T-cell (primary cell): Measurements from ENCODE around the gene PIK3R1. TPM values are rescaled to one million over a fixed set of nuclear protein-coding genes. Genes with fewer than 3 reads are reported as not detected.

Experiments used
- ATAC-seq, 4 experiments: fragments of 200-7000 bp in 3 of 4; fragments of 150-1000 bp in 1 of 4; cut with Tn5 transposase; replicated peaks in 1 of 4; 1 replicate in 3 of 4; 2 replicates in 1 of 4; pipeline ENCODE4 v1.10.0; 2021; ENCODE audit warnings: moderate library complexity in 3 of 4, mild to moderate bottlenecking in 2 of 4, moderate number of reproducible peaks in 1 of 4
- CTCF ChIA-PET, 2 donors: fragments of 300-600 bp; sonication (Branson Sonifier 250); formaldehyde crosslinking; loops; one replicate each; lab custom pipeline; 2022; ENCODE audit warnings: antibody characterized with exemption in 2 of 2; lab: Charles Lee
- POLR2A ChIA-PET, 2 donors: fragments of 300-600 bp; sonication (Branson Sonifier 250); formaldehyde crosslinking; loops; one replicate each; lab custom pipeline; 2022; ENCODE audit warnings: antibody characterized with exemption in 2 of 2; lab: Charles Lee
- DNase-seq, 35 experiments: peaks; one replicate each; pipeline versions ENCODE4 v3.0.0 to v3.0.0-alpha.2; 2013 to 2023
- H3K27ac ChIP-seq: one replicate; pipeline ENCODE4 v1.5.1; 2013; ENCODE audit warnings: low read length
- H3K27me3 ChIP-seq, 2 experiments: replicated peaks in 1 of 2; 1 replicate in 1 of 2; 2 replicates in 1 of 2; pipeline versions ENCODE4 v1.6.1 to v1.7.0; 2013; ENCODE audit warnings: low read length in 1 of 2, mixed read lengths in 1 of 2; ENCODE audit not compliant: control insufficient read depth in 2 of 2, insufficient read depth in 2 of 2; ENCODE audit errors: extremely low read depth in 1 of 2
- H3K36me3 ChIP-seq, 2 donors: 1 replicate in 1 of 2; 2 replicates in 1 of 2; pipeline versions ENCODE4 v1.6.1 to v1.7.0; 2013; ENCODE audit warnings: low read length in 1 of 2; ENCODE audit not compliant: control insufficient read depth in 2 of 2, insufficient read depth in 1 of 2; ENCODE audit errors: extremely low read depth in 1 of 2
- H3K4me1 ChIP-seq, 2 experiments: 1 replicate in 1 of 2; 2 replicates in 1 of 2; pipeline versions ENCODE4 v1.6.1 to v1.7.0; 2013; ENCODE audit warnings: low read length in 2 of 2, mixed read lengths in 1 of 2; ENCODE audit not compliant: insufficient read depth in 2 of 2, control insufficient read depth in 1 of 2; ENCODE audit errors: extremely low read depth in 1 of 2
- H3K4me3 ChIP-seq, 2 donors: 1 replicate in 1 of 2; 2 replicates in 1 of 2; pipeline versions ENCODE4 v1.5.1 to v1.7.0; 2013; ENCODE audit warnings: mild to moderate bottlenecking in 2 of 2, low read length in 1 of 2, moderate library complexity in 1 of 2; ENCODE audit not compliant: control insufficient read depth in 1 of 2; ENCODE audit errors: extremely low read depth in 1 of 2
- H3K9me3 ChIP-seq: 2 replicates; pipeline ENCODE4 v1.7.0; 2013
- H3K27ac Mint-ChIP-seq, 2 donors: one replicate each; pipeline ENCODE4 v1.8.0; 2020 to 2021; ENCODE audit warnings: mild to moderate bottlenecking in 2 of 2, mixed read lengths in 2 of 2
- H3K27me3 Mint-ChIP-seq, 2 donors: one replicate each; pipeline ENCODE4 v1.8.0; 2021 to 2022; ENCODE audit warnings: mixed read lengths in 2 of 2
- H3K36me3 Mint-ChIP-seq: one replicate; pipeline ENCODE4 v1.8.0; 2021; ENCODE audit warnings: mixed read lengths
- H3K4me1 Mint-ChIP-seq, 3 donors: one replicate each; pipeline ENCODE4 v1.8.0; 2020 to 2022; ENCODE audit warnings: mixed read lengths in 3 of 3, mild to moderate bottlenecking in 1 of 3
- H3K4me3 Mint-ChIP-seq, 3 donors: one replicate each; pipeline ENCODE4 v1.8.0; 2020 to 2022; ENCODE audit warnings: mild to moderate bottlenecking in 3 of 3, mixed read lengths in 3 of 3, moderate library complexity in 3 of 3
- H3K9me3 Mint-ChIP-seq, 3 donors: one replicate each; pipeline ENCODE4 v1.8.0; 2020 to 2022; ENCODE audit warnings: mixed read lengths in 3 of 3
- WGBS: methylation state at CpG from one replicate; pipeline ENCODE4 v1.1.5; 2013; ENCODE audit warnings: missing lambda C conversion rate; ENCODE audit not compliant: insufficient coverage; 5-methylcytosine and 5-hydroxymethylcytosine counted together
- total RNA-seq, 35 experiments: library from RNA in 6 of 35; stranded (reverse) in 6 of 35; fragments of 120-200 nt in 1 of 35; gene quantifications; one replicate each; pipeline versions ENCODE4 v1.2.1 to v1.2.4 and lab custom pipeline; 2013 to 2026

PIK3R1 gene
- total RNA-seq, 5 donors from 2014 or later (not counting 1 experiment from before 2014, with no cell fraction given): 83.7 to 370 (median 105) TPM

DNA sequence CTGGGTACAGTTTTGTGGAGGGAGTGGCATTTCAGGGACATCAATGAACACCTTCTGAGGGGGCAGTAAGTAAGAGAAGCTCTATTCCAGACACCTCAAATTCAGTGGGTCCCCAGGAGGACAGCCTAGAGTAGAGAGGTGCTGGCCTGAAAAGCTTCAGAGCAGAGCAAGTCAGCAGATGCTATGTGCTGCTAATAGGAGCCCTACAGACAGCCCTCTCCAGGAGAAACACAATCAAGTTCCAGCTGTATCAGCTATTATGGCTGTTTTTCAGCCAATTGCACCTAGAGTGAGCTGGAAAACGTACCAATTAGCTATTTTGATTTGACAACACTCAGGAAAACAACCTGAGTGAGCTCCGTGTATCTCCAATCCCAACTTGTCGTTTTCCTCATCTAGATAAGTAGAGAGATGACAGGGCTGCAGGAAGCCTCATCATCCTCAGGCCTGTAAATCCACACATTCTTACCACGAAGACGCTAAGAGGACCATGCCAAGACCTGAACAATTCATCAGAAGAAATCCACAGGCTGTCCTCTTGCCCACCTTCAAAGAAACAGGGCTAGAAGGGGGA is 104.9 kb downstream of the PIK3R1 start:
- peaks cover 5 to 10% (median 6%) of the 10 kb centered on the region in 3 donors for H3K4me1 Mint-ChIP-seq
- peaks cover 0 to 2% (median 0%) of the 10 kb centered on the region in 3 donors for H3K9me3 Mint-ChIP-seq
- H3K9me3 ChIP-seq: no peaks in the 10 kb centered on the region
- ATAC-seq: no peak
- no peaks in the 10 kb centered on the region for H3K27me3 Mint-ChIP-seq
- peaks cover 0 to 6% of the 10 kb centered on the region in 2 experiments for H3K4me1 ChIP-seq
- no CpG with 5 or more reads among the region's 5 CpGs for WGBS
- H3K36me3 Mint-ChIP-seq: no peaks in the 10 kb centered on the region
- no peak overlapping the region for H3K4me3 ChIP-seq
- ChIA-PET POLR2A (interaction anchor here (0.6 kb wide), 2 partner anchors 19 to 305 kb away, joined by 3 to 4 read pairs; no protein-coding TSS in a partner anchor), CTCF (interaction anchor here in 1 of 2 donors (0.7 kb wide), 1 partner anchor 277 kb away, joined by 3 read pairs; no protein-coding TSS in a partner anchor)
- no peaks in the 10 kb centered on the region for H3K27me3 ChIP-seq
- no peaks in the 10 kb centered on the region for H3K36me3 ChIP-seq
- H3K27ac Mint-ChIP-seq: no peak overlapping the region
- DNase-seq: no peak
- H3K27ac ChIP-seq: no peak overlapping the region
- H3K4me3 Mint-ChIP-seq: no peak overlapping the region

DNA sequence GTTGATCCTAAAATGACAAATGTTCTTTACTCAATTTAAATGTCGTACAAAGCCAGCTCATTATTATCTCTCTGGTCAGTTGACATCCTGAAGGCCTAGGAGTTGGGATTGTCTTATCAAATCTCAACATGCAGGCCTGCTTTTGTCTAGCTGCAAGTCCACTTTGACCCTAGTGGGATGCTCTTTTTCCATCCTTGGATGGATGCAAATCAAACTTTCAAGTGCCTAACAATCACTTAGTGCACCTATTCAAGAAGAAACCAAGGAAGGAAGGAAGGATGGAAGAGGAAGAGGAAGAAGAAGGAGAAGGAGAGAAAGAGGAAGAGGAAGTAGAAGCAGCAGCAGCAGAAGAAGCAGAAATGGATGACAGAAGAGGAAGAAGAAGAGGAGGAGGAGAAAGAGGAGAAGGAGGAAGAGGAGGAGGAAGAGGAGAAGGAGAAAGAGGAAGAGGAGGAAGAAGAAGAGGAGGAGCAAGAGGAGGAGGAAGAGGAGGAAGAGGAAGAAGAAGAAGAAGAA is 109.6 kb downstream of the PIK3R1 start:
- no peaks in the 10 kb centered on the region for H3K27me3 ChIP-seq
- H3K9me3 ChIP-seq: no peaks in the 10 kb centered on the region
- ChIA-PET POLR2A (no interaction called here), CTCF (no interaction called here)
- ATAC-seq: no peak
- Mint-ChIP-seq H3K4me1 (peaks cover 0 to 2% (median 0%) of the 10 kb centered on the region in 3 donors), H3K9me3 (no peaks in the 10 kb centered on the region), H3K27me3 (peaks cover 0 to 5% of the 10 kb centered on the region in 2 donors), H3K4me3 (no peak overlapping the region), H3K27ac (no peak overlapping the region), H3K36me3 (no peaks in the 10 kb centered on the region)
- no peak overlapping the region for H3K4me3 ChIP-seq
- WGBS: no CpG with 5 or more reads among the region's 1 CpG
- H3K27ac ChIP-seq: no peak overlapping the region
- no peaks in the 10 kb centered on the region for H3K36me3 ChIP-seq
- DNase-seq: no peak
- no peaks in the 10 kb centered on the region for H3K4me1 ChIP-seq

DNA sequence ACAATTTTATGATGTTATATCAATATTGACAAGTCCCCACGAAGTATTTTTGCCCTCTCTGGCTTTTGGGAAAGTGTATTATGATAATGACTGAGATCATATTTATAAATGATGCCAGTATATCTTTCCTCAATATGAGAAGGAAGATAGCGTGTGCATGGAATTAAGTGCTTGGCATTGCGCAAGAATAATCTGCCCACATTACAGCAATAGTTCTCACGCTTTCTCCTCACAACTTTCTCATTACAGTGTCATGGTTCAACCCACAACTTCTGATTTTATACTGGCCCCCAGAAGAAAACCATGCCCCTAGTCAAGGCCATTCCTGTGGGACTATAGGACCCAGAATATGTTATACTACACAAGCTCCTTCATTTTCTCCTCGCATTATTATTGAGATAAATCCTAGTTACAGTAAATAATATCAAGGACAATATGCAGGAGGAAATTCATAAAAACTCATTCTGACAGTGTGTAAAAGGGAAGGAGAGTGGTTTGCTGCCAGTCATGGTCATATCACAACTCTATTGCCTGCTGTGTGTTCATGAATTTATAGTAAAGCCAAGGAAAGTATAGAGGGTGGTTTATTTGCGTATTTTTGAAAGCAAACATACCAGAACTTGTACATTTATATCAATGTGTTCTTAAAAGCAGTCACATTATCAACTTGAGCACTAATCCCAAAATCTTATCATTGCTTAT is 114.1 kb downstream of the PIK3R1 start:
- H3K36me3 Mint-ChIP-seq: no peaks in the 10 kb centered on the region
- POLR2A ChIA-PET: no interaction called here
- Histone ChIP-seq H3K27ac (no peak overlapping the region), H3K36me3 (no peaks in the 10 kb centered on the region), H3K9me3 (no peaks in the 10 kb centered on the region), H3K27me3 (no peaks in the 10 kb centered on the region), H3K4me3 (no peak overlapping the region), H3K4me1 (no peaks in the 10 kb centered on the region)
- peaks cover 0 to 5% of the 10 kb centered on the region in 2 donors for H3K27me3 Mint-ChIP-seq
- H3K4me1 Mint-ChIP-seq: peaks cover 0 to 10% (median 0%) of the 10 kb centered on the region in 3 donors
- CTCF ChIA-PET: no interaction called here
- no peak overlapping the region for H3K27ac Mint-ChIP-seq
- no peaks in the 10 kb centered on the region for H3K9me3 Mint-ChIP-seq
- WGBS: 80% methylated on average over 1 of the region's 6 CpGs
- no peak for ATAC-seq
- H3K4me3 Mint-ChIP-seq: no peak overlapping the region
- no peak for DNase-seq

DNA sequence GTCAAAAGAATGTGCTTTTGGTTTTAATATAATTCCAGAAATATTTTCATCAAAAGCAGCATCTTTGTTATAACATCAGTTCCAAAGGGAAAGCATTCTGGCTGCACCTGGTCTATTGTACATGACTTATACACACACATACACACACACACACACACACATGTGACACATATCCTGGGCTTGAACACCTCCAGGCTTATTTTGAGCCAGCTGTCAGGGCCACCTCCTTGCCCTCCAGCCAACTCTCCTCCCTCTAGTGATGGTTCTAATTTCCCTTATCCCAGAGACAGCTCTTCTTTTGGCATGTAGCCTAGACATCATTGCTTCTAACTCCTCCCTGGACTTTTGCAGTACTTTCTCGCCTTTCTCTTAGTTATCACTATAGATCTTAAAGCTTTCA is 115.0 kb downstream of the PIK3R1 start:
- Mint-ChIP-seq H3K4me1 (peaks cover 0 to 8% (median 0%) of the 10 kb centered on the region in 3 donors), H3K27me3 (peaks cover 0 to 5% of the 10 kb centered on the region in 2 donors), H3K9me3 (no peaks in the 10 kb centered on the region), H3K4me3 (no peak overlapping the region), H3K36me3 (no peaks in the 10 kb centered on the region), H3K27ac (no peak overlapping the region)
- no peaks in the 10 kb centered on the region for H3K9me3 ChIP-seq
- H3K27me3 ChIP-seq: no peaks in the 10 kb centered on the region
- H3K4me1 ChIP-seq: no peaks in the 10 kb centered on the region
- no CpG with 5 or more reads among the region's 1 CpG for WGBS
- no peak overlapping the region for H3K27ac ChIP-seq
- ChIA-PET POLR2A (no interaction called here), CTCF (no interaction called here)
- ATAC-seq (no peak), DNase-seq (no peak)
- no peaks in the 10 kb centered on the region for H3K36me3 ChIP-seq
- H3K4me3 ChIP-seq: no peak overlapping the region

DNA sequence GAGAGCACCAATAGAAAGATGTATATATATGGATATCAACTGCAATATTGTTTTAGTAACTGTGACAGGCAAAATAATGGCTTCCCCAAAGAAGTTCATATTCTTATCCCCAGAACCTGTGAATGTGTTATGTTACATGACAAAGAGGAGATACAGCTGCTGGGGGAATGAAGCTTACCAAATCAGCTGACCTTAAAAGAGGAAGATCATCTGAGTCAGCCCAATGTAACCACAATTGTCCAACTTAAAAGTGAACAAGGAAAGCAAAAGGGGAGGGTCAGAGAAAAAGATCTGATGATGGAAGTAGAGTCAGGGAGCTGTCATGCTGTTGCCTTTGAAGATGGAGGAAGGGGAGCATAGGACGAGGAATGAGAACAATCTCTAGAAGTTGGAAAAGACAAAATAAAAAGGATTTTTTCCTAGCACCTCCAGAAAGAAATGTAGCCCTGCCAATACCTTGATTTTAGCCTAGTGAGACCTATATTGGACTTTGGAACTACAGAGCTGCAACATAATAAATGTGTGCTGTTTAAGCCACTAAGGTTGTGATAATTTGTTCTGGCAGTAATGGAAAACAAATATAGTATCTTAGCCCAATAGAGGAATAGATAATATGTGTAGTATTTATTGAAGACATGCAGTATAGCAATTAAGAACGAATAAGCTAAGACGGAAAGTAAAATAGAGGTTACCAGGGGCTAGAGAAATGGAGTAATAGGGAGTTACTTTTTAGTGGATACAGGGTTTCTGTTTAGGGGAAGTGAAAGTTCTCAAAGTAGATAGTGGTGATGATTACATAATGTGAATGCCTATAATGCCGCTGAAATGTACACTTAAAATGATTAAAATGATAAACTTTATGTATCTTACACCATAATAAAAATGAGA is 115.9 kb downstream of the PIK3R1 start:
- H3K27me3 Mint-ChIP-seq: peaks cover 0 to 5% of the 10 kb centered on the region in 2 donors
- peaks cover 0 to 8% (median 0%) of the 10 kb centered on the region in 3 donors for H3K4me1 Mint-ChIP-seq
- H3K27ac ChIP-seq: no peak overlapping the region
- ChIA-PET CTCF (interaction anchor here in 1 of 2 donors (0.5 kb wide), 1 partner anchor 28 kb away, joined by 5 read pairs; no protein-coding TSS in a partner anchor), POLR2A (no interaction called here)
- no peak for DNase-seq
- no peak for ATAC-seq
- H3K9me3 Mint-ChIP-seq: no peaks in the 10 kb centered on the region
- H3K36me3 ChIP-seq: no peaks in the 10 kb centered on the region
- no peaks in the 10 kb centered on the region for H3K9me3 ChIP-seq
- no peaks in the 10 kb centered on the region for H3K27me3 ChIP-seq
- H3K4me3 ChIP-seq: no peak overlapping the region
- no peaks in the 10 kb centered on the region for H3K4me1 ChIP-seq
- H3K36me3 Mint-ChIP-seq: no peaks in the 10 kb centered on the region
- H3K4me3 Mint-ChIP-seq: no peak overlapping the region
- H3K27ac Mint-ChIP-seq: no peak overlapping the region
- WGBS: 93% methylated on average over 2 of the region's 4 CpGs

DNA sequence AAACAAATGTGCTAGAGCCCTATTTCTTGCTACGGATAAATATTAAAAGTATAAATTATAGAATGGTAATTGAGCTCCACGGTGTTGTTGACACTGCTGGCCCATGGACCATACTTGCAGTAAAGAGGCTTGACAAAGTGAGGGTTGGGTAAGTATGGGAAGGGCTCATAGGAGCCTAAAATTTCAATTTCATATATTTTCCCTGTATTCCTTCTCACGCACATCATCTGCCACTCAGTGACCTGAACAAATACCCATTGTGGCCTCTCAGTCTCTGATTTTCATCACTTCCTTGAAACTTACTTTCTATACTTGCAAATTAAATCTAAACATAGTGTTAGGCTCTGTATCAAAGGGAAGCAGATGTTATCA is 116.5 kb downstream of the PIK3R1 start:
- no peaks in the 10 kb centered on the region for H3K4me1 ChIP-seq
- no peak overlapping the region for H3K27ac Mint-ChIP-seq
- H3K27me3 Mint-ChIP-seq: peaks cover 0 to 5% of the 10 kb centered on the region in 2 donors
- ChIA-PET CTCF (no interaction called here), POLR2A (no interaction called here)
- H3K4me3 ChIP-seq: no peak overlapping the region
- H3K4me3 Mint-ChIP-seq: no peak overlapping the region
- WGBS: 100% methylated on average over 1 of the region's 3 CpGs
- DNase-seq: no peak
- H3K9me3 ChIP-seq: no peaks in the 10 kb centered on the region
- no peaks in the 10 kb centered on the region for H3K36me3 ChIP-seq
- H3K4me1 Mint-ChIP-seq: peaks cover 0 to 8% (median 0%) of the 10 kb centered on the region in 3 donors
- H3K27me3 ChIP-seq: peaks cover 0 to 3% of the 10 kb centered on the region in 2 experiments
- no peaks in the 10 kb centered on the region for H3K36me3 Mint-ChIP-seq
- no peaks in the 10 kb centered on the region for H3K9me3 Mint-ChIP-seq
- no peak overlapping the region for H3K27ac ChIP-seq
- no peak for ATAC-seq
